Esophagus muscularis mucosa (tissue), 3 donors: ENCODE data around the gene NFILZ.

ENCODE experiments used
- CTCF ChIP-seq, 3 experiments: fragments of 200-600 bp in 2 of 3; fragments of 450-650 bp in 1 of 3; sonication (generic) in 2 of 3; IDR thresholded peaks; one replicate each; pipeline ENCODE4 v1.5.1; 2017 to 2019; ENCODE audit warnings: antibody characterized with exemption in 3 of 3, mild to moderate bottlenecking in 2 of 3, moderate library complexity in 1 of 3
- POLR2A ChIP-seq: fragments of 450-650 bp; IDR thresholded peaks from one replicate; pipeline ENCODE4 v1.6.1; 2017; ENCODE audit warnings: antibody characterized with exemption, moderate library complexity, mild to moderate bottlenecking, low read depth

- TF ChIP-seq CTCF (IDR thresholded peaks at IDR 0.05) (no peak), POLR2A (no peak)
Measured at GRCh38 chr19:8617984-8618383, 12.4 kb upstream of the NFILZ start.
